CMK (cell line): Measurements from ENCODE around the gene C2CD4C.
"Not testable (repeated sequence)": the region's sequence is repeated elsewhere in the genome, so short reads cannot be mapped to it uniquely, and the experiment has no call there.

ENCODE experiments used
- DNase-seq: peaks from one replicate; pipeline ENCODE4 v3.0.0-alpha.2; 2010; ENCODE audit warnings: low read depth

Gene C2CD4C, protein sequence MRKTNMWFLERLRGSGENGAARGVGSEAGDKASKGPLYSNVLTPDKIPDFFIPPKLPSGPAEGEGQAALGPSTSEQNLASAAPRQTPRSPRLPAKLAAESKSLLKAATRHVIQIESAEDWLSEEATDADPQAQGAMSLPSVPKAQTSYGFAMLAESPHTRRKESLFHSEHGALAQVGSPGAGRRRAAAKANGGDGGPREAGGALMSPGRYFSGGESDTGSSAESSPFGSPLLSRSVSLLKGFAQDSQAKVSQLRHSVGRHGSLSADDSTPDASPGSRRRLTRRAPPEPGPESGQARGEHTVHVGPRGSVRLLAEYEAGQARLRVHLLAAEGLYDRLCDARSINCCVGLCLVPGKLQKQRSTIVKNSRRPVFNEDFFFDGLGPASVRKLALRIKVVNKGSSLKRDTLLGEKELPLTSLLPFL

DNA sequence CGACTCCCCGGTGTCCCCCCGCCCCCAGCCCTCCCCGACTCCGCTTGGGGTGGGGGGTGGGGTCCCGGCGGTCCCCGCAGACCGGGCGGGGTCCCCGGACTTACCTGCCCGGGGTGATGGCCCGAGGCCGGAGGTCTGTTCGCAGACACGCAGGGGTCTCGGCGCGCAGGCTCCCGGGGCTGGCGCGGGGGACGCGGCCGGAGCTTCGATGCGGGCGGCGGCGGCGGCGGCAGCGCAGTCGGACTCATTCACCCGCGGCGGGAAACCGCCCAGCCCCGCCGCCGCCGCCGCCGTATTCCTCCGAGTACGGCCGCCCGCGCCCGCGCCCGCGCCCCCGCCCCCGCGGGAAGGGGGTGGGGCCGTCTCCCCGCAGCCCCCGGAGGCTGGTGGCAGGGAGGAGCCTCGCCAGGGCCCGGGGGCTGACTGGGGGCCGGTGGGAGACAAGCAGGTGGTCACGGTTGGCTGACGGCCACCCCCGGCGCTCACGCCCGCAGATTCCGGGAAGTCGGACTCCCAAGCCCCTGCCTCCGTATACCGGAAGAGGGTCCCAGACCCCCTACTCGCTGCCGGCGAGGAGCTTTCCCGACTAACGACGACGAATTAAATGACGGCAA lies at the start of gene C2CD4C:
C2CD4C (minus strand) TSS at position 246 of the 614 bp plus-strand sequence. CDS start 786 bp downstream, outside the sequence.
- no peak for DNase-seq

DNA sequence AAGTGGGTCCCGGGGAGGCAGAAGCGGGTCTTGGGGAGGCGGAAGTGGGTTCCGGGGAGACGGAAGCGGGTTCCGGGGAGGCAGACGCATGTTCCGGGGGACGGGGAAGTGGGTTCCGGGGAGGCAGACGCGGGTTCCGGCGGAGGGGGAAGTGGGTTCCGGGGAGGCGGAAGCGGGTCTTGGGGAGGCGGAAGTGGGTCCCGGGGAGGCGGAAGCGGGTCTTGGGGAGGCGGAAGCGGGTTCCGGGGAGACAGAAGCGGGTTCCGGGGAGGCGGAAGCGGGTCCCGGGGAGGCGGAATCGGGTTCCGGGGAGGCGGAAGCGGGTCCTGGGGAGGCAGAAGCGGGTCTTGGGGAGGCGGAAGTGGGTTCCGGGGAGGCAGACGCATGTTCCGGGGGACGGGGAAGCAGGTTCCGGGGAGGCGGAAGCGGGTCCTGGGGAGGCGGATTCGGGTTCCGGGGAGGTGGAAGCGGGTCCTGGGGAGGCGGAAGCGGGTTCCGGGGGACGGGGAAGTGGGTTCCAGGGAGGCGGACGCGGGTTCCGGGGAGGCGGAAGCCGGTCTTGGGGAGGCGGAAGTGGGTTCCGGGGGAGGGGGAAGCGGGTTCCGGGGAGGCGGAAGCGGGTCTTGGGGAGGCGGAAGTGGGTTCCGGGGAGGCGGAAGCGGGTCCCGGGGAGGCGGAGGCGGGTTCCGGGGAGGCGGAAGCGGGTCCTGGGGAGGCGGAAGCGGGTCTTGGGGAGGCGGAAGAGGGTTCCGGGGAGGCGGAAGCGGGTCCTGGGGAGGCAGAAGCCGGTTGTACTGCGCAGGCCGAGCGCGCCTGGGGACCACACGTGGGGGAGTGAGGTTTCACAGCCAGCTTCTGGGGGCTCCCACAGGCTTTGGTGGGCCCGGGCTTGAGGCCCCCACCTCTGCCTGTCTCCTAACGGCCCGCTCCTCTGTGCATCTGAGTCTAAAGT lies 49.4 kb upstream of the C2CD4C start:
- DNase-seq = no peak

DNA sequence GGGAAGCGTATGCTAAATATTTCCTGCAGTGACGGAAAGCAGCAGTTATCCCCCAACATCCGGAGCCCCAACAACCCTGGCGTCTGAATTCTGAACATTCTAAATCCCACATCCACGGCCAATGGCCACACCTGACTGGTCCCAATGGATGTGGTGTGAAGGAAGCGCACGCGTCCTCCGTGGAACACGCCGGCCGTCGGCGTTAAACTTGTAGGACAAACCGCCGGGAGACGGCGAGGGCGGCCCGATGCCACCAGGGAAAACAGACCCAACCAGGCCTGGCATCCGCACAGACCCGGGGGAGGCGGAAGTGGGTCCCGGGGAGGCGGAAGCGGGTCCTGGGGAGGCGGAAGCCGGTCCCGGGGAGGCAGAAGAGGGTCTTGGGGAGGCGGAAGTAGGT lies 48.7 kb upstream of the C2CD4C start:
- no peak for DNase-seq

DNA sequence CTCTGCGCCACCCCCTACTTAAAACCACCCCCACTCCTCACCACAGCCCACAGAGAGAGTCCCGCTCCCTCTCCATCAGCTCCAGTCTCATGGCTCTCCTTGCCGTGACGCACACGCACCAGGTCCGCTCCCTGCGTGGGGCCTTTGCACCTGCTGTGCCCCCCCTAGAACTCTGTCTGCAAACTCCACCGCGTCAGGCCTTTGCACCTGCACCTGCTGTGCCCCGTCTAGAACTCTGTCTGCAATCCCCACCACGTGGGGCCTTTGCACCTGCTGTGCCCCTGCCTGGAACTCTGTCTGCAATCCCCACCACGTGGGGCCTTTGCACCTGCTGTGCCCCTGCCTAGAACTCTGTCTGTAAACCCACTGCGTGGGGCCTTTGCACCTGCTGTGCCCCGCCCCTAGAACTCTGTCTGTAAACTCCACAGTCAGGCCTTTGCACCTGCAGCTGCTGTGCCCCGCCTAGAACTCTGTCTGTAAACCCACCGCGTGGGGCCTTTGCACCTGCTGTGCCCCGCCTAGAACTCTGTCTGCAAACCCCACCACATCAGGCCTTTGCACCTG lies 47.7 kb upstream of the C2CD4C start:
- DNase-seq = no peak

DNA sequence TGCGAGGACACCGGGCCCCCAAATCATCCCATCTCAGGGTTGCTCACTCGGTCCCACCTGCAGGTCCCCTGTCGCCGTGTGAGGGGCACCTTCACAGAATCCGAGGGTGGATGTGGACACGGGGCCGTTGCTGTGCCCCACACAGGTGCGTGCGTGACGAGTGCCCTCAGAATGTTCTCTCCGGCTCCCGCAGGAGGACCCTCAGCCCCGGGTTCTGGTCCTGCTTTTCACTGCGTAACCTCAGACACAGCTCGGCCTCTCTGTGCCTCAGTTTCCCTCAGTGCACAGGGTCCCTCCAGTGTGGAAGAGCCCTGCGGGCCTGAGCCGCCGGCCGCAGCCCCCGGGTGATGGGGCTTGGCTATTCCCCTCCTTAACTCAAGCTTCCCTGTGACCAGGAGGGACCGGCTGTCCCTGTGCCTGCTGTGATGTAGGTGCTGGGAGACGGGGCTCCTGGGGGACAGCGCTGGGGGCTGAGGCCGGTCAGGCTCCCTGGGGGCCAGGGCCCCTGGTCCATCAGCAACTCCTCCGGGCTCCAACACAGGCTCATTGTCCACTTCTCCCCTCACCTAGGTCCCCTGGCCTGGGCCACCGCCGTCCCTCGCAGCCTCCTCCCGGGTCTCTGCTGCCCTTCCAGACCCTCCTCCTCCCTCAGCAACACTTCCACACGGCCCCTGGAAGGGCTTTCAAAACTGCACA lies 47.1 kb upstream of the C2CD4C start:
- DNase-seq = no peak

DNA sequence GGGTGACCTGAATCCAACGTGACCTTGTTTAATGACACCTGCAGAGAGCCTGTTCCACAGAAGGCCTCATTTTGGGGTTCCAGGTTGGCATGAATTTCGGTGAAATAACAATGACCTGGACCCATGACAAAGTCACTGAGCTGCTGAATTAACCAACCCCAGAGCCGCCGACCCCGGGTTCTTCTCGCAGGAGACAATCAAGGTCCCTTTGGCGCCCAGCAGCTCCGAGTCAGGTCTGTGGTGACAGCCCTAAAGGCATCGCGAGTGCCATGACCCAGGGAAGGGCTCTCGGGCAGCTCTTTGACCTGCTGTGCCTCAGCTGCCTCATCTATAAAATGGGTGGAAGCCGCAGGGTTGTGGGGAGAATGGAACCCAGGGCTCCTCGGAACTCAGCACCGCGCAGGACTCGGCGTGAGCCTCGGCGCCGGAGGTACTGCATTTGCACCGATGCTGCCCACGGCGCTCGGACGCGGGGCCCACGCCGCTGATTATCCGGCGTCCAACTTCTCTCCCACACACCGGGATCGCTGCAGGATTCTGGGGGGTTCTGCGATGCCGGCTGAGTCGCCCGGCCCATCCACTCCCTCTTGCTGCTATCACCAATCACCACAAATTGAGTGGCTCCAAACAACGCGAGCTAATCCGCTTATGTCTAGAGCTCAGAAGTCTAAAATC lies 46.2 kb upstream of the C2CD4C start:
- no peak for DNase-seq

DNA sequence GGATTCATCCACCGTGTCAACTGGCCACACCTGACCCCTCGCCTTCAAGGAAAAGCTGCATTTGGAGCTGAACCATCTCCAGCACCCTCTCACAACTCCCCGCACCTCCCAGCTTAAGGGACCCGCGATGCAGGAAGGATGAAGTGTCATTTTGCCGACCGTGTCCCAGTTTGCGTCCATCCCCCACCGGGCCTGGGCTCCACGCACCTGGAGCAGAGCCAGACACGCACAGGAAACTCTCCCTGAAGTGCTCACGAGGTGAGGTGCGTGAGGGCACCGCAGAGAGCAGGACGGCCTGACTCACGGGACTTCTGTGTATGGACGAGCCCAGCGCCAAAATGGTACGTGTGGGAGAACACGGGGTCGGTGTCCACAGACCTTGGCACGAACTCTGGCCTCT lies 44.7 kb upstream of the C2CD4C start:
- no peak for DNase-seq

DNA sequence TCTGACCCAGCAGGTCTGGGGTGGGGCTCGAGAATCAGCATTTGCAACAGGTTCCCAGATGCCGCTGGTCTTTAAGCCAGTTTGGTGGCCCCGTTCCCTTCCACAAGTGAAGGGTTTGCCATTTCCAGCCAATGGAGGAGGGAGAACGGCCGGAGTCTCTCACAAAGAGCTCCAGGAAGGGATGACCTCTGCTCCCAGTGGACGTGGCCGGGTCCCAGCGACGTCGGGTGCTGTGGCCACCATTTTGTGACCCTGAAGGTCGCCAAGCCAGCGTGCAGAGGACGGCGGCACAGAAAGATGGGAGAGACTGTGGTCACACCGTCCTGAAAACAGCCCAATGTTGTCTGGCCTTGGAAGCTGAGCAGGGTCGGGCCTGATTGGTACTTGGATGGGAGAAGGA lies 43.9 kb upstream of the C2CD4C start:
- no peak for DNase-seq

DNA sequence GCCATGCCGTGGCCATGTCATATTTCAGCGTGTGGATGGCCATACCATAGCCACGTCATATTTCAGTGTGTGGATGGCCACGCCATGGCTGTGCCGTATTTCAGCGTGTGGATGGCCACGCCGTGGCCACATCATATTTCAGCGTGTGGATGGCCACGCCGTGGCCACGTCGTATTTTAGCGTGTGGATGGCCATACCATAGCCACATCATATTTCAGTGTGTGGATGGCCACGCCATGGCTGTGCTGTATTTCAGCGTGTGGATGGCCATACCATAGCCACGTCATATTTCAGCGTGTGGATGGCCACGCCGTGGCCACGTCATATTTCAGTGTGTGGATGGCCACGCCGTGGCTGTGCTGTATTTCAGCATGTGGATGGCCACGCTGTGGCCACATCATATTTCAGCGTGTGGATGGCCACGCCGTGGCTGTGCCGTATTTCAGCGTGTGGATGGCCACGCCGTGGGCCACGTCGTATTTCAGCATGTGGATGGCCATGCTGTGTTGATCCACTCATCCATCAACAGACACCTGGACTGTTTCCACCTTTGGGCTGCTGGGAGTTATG lies 42.0 kb upstream of the C2CD4C start:
- DNase-seq = not testable (repeated sequence)

DNA sequence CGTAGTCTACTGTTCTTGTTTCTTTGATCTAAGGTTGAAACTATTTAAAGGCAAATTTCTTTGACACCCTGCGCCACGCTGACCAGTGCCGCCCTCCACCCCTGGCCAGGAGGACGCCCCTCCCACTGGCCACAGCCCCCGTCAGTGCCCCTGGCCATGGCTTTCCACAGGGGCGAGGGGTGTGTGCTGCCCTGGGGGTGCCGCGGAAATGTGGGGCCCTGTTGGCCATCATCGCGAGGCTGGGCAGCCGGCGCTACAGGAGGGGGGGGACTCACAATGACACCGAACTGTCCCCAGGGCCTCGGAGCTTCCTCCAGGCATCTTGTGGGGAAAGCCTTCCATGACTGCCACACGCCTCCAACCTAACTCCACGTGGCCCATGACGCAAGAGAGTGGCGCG lies 41.0 kb upstream of the C2CD4C start:
- no peak for DNase-seq

DNA sequence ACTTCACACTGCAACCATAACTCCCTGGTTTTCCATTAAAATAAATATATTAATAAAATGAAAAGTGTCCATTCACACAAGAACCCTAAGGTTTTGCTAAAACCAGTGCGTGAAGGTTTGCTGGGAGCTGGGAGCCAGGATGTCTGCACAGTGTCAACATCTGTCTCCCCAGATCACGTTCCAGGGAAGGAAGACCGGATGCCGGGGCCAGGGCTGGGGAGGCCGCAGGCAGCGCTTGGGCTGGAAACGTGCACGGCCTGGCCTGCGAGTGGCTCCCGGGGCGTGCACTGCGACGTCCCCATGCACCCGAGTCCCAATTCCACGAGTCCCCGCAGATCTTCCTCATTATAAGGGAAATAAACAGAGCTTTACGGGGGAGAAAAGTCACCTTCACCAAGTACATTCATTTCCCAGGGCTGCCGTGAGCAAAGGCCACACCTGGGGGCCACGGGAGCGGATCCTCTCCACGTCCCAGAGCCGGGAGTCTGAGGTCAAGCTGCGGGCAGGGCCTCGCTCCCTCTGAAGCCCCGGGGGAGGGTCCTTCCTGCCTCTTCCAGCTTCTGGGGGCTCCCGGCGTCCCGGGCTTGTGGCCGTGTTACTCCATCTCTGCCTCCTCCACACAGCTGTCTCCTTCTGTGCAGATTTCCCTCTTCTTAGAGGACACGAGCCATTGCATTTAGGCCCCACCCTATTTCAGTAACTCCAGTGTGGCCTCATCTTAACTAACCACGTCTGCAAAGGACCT lies 39.0 kb upstream of the C2CD4C start:
- no peak for DNase-seq

DNA sequence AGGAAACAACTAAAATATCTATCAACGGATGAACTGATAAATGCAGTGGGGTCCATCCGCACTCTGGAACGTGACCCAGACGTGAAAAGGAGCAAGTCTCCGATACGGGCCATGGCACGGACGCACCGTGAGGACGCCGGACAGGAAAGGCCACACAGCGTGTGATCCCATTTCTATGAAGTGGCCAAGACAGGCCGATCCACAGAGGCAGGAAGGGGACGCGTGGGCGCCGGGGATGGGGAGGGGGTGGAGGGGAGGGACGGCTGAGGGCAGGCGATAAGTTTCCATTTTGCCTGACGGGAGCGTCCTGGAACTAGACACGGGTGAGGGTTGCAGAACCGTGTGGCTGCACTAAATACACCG lies 38.1 kb upstream of the C2CD4C start:
- no peak for DNase-seq

DNA sequence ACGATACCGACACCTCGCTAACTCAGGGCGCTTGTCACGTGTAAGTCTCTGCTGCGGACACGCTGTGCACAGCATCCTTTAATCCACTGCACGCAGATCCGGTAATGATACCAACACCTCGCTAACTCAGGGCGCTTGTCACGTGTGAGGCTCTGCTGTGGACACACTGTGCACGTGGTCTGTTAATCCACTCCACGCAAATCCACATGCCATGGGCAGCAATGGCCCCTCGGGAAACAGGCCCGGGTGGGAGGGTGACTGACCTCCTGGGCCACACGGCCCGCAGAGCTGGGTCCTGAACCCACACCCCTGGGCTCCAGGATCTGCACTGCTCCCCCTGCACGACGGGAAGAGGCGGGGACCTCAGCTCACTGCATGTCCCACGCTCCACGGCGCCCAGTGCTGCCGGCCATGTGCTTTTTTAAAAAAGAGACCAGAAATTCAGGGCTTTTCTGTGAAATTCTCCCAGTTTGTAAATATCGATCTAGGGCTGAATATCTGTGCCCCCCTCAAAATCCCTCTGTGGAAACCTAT lies 35.8 kb upstream of the C2CD4C start:
- no peak for DNase-seq

DNA sequence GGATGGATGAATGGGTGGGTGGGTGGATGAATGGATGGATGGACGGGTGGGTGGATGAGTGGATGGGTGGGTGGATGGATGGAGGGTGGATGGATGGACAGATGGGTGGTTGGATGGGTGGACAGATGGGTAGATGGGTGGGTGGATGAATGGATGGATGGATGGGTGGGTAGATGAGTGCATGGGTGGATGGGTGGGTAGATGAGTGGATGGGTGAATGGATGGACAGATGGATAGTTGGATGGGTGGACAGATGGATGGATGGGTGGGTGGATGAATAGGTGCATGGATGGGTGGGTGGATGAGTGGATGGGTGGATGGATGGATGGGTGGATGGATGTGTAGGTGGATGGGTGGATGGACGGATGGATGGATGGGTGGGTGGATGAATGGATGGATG lies 34.1 kb upstream of the C2CD4C start:
- no peak for DNase-seq

DNA sequence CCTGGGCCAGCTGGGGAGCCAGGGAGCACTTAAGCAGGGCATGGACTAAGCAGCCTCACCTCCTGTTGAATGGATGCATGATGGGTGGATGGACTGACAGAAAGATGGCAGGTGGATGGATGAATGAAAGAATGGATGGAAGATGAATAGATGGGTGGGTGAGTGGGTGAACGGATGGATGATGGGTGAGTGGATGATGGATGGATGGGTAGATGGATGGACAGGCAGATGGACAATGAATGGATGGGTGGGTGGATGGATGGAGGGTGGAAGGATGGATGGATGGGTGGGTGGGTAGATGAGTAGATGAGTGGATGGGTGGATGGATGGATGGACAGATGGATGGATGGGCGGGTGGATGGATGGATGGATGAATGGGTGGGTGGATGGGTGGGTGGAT lies 33.1 kb upstream of the C2CD4C start:
- DNase-seq = no peak

DNA sequence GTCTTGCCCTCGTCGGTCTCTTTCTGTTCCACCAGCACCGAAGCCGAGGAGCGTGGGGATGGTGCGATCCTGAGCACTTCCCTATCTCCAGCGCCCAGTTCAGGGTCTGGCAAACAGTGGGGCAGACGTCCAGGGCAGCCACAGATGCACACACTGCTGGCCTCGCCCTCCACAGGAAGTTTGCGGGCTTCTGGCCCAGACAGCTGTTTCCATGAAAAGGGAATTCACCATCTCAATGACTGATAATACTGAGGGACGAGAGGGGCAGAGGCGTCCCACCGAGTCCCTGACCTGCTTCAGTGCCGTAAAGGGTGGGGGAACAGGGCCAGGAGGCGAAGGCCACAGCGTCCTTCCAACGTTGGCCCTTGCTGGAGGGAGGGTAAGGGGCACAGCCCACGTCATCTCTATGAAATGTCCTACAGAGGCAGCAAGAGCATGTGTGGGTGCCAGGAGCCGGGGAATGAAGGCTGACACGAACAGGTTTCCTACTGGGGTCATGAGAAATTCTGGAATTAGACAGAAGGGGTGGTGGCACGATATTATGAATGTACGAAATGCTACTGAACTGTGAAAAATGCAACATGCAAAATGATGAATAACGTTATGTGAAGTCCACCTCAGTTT lies 32.4 kb upstream of the C2CD4C start:
- DNase-seq = peak; percentile 88

DNA sequence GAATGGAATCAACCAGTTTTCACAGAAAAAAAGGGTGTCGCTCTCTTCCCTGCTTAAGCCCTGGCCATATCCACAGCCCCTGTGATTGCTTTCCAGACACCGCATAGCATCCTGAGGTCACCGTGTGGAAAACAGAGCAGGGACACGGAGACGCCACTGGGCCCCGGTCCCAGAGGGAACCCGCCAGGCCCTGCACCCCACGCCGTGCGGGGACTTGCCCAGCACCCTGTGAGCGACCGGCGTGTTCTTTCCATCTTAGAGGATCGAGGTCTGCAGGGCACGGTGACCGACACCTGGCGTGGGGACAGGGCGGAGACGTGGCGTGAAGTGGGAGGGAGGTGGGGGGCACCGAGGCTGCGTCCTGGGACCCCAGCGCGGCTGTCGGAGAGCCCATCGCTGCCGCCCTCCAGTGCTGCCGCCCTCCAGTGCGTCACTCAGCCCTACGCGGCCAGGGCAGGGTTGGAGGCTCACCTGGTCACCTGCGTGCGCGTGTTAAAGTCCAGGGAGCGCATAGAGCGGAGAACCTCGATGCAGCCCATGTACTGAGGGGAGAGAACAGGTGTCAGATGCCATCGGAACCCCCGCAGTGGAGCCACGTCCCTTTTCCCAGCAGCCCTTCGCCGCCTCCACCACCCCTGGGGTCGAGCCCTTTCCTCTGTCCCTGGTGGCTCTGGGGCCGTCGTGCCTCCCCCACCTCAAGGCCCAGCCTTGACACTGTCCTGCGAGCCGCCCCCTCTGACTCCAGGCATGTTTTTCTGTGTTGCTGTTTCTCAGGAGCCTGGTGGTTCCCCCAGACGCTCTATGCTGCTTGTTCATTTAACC lies 31.7 kb upstream of the C2CD4C start:
- no peak for DNase-seq

DNA sequence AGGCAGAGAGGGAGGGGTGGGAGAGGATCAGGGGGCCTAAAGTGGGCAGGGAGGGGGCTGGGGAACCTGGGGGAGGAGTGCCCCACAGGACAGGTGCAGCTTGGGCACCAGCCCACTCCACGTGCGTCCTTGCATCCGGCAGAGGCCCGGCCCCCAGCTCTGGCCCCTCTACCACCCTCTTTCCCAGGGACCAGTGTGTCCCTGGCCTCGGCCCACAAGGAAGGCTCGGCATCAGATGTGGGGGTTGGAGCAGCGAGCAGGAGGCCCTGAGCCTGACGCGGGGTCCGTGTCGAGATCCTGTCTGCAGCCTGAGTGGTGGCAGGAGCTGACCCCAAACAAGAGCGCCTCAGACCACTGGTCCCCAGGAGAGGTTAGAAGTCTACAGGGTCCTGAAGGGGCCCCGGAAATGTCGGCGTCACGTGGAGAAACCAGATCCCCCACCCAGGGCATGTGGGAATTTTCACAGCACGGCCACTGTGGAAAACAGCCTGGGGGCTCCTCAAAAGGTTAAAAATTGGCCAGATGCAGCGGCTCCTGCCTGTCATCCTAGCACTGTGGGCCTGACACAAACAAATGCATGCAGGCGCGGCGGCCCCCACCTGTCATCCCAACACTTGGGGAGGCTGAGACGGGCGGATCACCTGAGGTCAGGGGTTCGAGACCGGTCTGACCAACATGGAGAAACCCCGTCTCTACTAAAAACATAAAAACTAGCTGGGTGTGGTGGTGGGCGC lies 30.4 kb upstream of the C2CD4C start:
- DNase-seq = no peak
